ENCODE measurements around the gene KCNJ6.

KCNJ6 gene

DNA sequence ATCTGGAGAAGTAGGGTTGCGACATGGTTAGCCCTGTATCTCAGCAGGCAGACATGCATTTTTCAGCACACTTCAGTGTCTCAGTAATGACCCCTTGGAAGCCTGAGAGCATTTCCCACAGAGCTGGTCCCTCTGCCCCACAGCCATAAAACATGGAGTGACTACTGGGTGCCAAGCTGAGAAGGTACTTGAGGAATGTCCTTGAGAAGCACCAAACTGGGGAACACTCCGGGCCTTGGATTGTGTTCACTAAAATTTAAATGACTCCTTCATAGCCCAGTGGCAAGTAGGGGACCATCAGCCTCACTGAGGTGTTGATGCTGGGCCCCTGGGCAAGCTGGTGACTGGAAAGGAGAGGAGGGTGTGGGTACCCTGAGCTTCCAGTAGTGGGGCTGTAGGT, 54.7 kb downstream of the KCNJ6 start:
- DNase-seq = no peak

DNA sequence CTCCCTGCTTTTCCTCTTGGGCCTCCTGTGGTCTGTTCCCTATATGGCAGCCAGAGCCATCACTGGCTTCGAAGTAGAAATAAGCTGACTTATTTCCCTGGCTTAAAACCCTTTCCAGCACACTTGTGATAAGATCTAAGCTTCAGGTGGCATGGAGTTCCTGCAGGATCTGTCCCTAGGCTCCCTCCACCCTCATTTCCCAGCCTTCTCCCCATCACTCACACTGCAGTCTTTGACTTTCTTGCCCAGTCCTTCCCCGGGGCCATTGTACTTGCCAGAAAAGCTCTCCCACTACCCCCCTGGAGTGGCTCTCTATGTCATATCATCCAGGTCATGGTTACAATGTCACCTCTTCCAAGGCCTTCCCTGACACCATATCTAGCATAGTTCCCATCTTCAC, 55.8 kb downstream of the KCNJ6 start:
- no peak for DNase-seq

DNA sequence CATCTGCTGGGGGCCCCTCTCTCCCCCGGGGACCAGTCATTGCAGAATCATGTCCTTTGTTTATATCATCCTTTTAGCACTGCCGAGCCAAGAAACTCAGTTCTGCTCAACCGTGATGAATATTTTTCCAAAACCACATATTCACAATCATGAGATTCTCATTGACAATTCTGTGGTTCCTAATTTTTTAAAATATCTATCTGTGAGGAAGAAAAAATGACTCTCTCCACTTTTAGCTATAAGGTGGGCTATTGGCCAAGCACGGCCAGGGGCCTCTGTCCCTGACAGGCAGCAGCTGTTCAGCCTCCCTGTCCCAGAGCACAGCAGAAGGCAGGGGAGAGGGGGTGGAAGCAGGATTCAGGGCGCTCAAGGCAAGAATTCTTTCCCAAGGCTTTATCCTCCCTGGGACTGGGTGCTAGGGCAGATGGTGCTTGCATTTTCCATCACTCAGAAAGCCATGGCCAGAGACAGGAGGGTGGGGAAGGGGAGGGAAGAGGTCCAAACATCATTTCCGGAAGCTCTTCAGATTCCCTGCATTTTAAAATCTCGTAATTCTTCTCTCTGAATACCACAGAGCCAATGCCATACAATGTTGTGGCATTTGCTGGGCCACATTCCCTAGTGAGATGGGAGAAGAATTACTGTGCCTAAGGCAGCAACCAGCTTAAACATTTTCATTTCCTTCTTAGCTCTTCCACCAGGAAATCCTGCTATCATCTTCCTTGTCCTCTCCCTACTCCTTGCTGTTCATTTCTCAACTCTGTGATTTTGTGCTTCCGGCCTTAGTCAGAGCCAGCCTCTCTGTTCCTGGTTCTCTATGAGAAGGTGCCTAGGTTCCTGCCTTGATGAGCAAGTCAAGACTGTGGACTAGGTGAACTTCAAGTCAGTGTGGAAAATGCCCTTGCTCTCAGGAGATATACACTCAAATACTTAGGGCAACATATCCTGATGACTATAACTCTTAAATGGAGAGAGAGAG, 60.3 kb downstream of the KCNJ6 start:
- DNase-seq = no peak

DNA sequence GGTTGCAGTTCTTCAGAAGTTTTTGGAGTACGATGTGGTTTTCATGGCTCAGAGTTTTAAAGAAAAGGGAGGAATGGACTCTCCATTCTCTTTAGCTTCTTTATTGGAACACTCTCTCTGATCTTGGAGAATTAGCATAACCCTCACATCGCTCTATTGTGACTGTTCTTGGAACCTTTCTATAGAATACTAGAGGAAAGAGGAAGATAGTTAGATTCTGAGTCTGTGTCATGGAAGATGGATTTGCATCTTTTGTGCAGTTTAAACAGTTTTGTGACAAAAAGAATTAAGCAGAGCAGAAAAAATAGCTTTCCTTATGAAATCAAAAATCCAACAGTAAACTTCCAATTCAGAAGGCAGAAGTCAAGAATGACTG, 61.0 kb downstream of the KCNJ6 start:
- DNase-seq = no peak

DNA sequence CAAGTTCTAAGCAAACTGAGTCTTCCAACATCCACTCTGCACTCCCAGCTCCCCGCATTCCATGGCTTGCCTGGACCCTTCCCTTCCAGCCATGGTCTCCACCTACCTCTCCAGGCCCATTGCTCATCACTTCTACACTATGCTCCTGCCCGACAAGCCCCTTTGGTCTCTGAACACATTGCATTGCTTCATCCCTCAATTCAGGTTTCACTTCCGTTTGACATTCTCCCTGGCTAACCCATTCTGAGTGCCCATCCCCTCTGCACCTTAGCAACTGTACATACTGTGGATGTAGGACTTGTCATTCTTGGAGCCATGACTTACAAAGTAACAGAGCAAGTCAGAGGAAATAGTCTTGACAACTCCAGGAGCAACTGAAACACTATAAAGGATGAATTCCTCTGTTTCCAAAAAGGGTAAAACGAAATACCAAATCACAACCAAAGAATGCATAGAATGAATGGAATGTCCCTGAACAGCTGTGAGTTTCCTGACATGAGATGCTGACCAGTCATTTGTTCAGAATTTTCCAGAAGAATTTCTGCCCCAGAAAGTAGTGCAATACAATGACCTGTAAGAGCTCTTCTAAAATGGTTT, 66.7 kb downstream of the KCNJ6 start:
- DNase-seq = no peak

DNA sequence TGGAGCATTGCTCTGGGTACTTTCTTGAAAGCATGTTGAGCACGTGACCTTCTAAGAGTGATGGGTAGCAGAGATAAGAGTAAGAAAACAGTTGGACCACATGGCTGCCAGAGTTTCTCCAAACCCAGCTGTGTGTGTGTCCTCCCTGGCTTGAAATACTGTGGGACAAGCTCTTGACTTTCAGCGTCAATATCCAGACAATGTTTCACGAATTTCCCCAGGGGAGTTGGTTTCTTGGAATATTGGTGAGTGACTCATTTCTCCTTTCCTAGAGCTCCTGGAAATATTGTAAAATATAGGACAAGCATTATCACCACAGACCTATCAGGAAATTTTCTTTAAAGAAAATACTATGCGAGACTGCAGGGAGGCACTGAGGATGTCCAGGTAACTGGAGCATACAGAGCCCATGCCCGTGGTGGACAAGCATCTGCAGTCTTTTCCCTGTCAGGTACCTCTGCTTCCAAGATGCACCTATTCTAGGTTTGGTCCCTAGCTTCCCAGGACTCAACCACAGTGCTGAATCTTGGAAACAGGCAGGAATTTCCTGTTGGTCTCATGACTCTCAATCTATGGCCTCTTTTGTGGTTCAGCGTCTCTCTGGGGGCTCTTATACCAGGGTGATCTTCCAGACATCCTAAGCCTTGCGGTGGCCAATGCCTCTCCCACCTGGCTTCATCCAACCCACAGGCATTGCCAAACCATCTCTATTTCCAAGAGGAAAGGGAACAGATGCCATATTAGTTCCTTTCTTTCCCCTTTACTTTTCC, 67.4 kb downstream of the KCNJ6 start:
- DNase-seq = no peak

DNA sequence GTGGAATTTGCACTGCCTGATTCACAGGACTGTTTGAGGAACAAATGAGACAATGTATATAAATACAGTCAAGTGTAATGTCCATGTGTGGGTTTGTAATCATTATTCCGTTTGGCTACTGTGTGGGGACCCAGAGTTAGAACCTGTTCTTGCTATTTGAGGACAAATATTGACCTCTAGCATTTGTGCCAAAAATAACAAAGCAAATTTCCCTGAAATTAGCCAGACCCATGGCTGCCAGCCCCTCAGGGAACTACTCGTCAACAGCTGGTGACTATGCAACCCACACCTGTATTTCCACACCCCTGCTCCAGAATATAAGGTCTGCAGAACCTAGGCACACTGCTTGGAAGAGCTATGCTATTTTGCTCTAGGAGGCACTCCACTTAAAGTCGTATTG, 70.7 kb downstream of the KCNJ6 start:
- DNase-seq = no peak

DNA sequence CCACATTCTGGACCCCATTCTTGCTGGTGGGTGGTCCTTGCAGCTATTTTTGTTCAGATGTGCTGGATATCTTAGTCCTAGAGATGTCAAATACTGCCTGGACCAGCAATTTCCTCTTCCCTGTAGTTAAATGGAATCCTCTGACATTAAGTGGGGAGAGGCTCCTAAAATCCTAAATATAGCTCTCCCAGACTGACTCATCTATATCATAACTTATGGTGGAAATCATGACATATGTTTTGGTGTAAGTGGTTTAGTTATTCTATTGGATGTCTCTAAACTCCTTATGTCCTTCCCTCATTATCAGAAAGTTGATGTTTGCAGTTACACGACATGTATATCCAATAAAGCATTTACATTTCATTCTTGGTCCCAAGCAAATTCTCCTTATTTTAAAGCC, 73.1 kb downstream of the KCNJ6 start:
- no peak for DNase-seq

DNA sequence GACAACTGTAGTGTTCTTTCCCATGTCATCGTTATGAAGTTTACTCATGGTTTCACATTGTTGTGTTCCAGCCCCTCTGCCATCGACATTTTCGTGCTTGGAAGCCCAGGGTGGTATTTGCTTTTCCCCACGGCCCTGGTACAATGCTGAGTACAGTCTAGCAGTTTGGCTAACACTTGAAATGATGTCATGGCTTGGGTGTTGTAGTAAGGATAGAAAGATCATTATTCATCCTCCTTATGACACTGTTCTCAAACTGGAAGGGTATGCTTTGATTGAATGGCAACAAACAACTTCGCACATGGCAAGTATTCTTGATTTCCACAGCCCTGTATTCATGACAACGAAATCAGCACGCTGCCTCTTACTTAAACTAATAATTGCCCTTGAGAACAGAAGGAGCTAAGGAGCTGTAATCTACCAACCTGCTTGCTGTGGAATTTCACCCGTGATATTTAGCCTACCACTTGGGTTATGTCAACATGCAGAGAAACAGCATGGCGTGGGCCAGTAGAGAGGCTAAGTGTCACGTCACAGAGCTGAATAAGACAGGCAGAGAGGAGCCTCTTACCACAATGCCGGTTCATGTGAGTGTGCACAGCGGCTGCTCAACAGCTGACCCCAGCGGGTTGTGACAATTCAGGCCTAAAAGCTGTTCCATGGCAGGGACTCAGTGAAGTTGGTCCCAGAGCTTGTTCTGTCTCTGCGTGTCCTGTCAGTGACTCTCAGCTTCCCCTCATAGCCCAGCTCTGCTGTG, 73.9 kb downstream of the KCNJ6 start:
- DNase-seq = no peak

DNA sequence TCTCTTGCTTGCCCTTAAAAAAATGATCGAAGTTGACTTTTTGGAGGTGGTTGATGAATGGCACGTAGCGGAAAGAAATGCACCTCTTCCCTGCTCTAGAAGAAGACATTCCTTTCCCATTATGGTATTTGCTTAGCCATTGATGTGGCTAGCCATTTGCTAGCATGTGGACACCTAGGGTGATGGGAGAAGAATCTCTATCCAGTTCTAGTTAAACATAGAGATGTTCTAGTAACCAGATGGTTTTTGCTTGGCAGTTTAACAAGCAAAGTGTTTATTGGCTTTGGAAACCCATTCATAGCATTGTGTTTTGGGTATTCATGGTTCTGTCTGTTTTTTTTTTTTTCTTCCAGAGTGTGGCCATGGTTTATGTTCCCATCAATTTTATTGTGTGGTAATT, 78.9 kb downstream of the KCNJ6 start:
- DNase-seq = no peak

DNA sequence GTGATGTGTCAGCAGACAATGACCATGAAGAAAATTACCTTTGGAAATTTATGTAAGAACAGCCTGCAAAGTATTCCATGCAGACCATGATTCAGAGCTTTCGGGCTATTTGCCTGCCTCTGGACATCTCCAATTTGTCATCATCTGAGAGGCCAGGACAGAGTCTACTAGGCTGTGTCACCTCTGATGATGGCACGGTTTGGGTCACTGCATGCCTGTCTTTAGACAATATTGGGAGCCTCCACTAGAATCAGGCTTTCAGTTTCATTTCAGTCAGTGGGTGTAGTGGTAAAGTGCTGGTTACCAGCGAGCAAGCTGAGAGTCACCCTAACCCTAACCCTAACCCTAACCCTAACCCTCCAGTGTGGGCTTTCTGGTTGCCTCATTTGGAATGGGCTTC, 80.8 kb downstream of the KCNJ6 start:
- no peak for DNase-seq

DNA sequence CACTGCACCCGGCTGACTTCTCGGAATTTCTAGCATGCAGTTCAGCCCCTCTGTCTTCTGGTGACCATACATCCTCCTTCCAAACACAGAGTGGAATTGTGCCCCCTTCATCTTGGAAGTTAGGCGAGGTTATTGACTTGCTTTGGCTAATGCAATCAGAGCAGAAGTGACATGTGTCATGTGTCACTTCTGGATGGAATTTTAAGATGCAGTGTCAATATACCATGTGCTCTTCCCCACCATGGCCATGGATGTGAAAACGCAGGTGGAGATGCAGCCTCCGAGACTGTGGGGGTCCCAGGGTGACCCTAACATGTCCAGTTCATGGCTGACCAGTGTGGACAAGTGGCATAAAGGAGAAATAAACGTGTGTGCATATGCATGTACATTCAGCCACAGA, 83.0 kb downstream of the KCNJ6 start:
- DNase-seq = no peak

DNA sequence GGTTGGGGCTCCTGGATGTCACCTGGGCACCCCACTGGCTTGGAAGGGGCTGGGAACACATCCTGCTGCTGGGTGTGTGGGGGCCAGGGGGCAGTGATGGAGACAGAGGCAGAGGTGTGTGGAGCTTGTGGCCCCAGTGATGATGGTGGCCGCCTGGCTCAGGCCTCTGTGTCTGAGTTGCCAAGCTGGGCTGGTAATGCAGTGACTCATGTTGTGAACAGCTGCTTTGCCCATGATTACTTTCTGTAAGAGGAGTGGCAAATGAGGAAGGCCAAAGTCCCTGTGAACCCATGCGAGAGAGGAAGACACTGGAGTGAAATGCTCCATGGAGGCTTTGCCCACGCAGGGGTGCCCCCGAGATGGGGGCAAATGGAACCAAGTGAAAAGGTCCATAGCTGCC, 86.8 kb downstream of the KCNJ6 start:
- no peak for DNase-seq

DNA sequence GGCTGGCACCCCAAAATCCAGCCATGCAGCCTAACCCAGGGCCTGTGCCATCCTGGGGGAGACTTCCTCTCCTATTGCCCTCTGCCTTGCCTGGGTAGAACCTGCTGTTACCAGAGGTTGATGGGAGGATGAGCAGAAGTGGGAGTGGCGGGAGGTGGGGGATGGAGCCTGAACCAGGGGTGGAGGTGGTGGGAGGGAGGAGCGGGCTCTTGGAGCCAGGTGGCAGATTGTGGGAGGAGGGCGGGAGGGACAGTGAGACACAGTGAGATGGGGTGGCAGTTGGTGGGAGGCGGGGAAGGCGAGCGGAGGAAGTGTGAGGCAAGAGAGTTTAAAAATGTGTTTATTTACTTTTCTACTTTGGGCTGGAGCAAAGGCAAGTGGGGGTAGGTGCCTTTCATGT, 87.3 kb downstream of the KCNJ6 start:
- no peak for DNase-seq

DNA sequence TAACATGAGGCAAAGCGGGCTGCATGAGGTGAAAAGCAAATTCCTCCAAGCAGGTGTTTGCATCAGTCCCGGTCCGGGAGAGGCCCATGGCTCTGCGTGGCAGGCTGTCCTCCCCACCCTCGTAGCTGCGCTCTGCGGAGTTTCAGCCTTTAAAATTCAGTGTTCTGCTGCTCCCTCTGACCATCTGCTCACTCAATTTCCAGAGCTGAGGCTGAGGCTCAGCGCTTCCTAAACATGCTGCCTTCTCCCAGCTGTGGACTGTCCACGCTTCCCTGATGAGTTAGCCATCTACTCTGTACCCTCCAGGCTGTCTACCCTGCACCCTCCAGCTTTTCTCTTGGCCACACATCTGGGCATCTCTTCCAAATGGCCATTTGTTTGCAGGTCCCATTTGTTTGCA, 87.7 kb downstream of the KCNJ6 start:
- DNase-seq = no peak

DNA sequence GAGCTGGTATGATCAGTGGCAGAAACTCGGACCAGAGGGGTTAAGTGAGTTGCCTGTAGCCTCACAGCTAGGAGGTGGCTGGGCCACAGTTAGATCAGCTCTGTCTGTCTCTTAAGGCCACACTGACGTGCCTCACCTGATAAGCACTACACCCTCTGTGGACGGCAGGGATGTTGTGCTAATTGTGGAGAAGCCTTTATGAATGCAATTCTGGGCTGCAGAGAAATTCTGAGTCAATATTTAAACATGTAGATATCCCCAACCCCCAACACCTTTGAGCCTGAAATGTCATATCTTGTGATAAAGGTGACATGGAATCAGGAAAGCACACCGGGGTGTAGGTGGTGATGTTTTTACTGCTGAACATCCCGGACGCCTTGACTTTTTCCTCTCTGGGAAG, 88.3 kb downstream of the KCNJ6 start:
- DNase-seq = no peak

DNA sequence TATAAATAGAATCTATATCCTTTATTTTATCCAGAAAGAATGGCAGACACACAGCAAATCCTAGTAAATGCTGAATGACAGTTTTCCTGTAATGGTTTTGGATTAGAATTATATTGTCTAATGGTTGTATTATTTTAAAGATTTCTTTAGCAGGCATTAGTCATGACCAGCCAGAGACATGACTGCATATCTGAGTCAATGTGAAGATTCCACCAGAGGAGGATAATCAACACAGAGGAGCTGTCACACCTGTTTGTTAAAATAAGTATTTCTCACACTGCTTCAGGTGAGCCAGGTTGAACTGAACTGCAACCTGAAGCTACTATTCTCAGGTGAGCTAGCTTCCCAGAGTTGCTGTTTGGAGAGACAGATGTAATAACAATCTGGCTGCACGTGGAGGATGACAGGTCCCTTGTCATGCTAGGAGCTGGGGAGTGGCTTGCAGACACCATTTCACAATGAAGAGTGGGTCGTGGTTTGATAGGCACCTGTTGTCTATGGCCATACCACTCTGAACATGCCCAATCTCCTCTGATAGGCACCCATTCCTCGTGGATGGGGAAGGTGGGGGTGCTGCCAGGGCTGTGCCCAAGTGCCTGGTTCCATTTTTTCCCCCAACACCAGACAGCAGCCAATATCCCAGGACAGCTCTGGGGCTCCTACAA, 94.3 kb downstream of the KCNJ6 start:
- no peak for DNase-seq

DNA sequence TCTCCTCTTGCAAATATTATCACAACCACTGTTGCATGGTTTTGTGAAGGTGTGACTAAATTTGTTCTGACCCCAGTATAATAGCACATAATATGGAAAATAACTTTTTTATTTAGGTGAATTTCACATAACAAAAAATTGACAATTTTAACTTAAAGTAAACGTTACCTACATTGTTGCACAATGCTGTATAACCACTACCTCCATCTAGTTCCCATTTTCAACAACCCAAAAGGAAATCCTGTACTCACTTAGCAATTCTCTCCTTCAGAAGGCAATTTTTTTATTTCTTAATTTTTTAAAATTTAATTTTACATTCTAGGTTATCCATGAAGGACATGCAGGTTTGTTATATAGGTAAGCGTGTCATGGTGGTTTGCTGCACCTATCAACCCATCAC, 95.2 kb downstream of the KCNJ6 start:
- DNase-seq = no peak

DNA sequence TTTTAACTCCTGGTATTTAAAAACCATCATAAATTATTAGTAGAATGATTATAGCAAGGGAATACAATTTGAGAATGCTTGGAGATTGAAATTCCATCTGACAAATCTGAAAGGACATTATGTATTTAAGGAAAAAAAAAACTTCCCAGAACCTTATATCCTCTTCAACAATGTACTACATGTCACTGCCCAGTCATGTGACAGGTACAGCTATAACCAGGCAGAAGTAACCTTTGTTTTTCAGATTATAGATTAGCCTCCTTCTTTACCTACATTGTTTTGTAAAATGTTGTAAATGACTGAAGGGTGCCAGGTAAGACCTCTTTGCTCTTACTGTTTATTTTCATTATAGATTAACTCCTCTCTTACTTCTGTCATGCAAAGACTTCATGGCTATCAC, 96.9 kb downstream of the KCNJ6 start:
- DNase-seq = no peak

DNA sequence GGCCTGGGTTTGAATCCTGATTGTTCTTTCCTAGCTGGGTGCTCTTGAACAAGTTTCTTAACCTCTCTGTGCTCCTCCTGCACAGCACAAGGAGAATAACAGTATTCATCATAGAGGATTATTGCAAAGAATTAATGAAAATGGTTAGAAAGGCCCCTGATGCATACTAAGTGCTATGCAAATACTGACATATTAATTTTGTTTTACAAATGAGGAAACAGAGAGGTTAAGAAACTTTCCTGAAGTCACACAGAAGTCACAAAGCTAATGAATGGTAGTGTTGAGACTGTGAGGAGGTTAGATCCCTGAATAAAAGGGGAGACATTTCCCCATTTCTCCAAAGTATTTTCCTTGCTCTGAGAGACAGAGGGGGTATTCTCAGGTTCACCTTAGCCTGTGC, 99.0 kb downstream of the KCNJ6 start:
- no peak for DNase-seq

DNA sequence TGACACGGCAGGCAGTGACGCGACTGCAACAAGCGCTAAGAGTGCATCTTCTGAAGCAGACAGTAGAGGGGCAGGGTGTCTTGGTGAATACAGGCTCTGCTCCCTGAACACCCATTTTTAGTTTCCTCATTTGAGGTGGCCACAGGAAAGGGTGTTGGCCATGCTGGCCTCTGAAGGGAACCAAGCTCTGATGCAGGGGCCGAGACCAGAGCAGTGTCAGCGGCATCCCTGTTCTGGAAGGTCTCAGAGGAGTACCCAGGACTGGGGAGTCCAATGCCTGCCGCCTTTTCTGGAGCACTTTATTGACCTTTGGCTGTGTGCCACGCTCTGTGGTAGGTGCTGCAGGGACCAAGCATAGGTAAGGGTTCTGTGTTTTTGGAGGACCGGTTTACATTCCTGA, 100.4 kb downstream of the KCNJ6 start:
- DNase-seq = no peak

DNA sequence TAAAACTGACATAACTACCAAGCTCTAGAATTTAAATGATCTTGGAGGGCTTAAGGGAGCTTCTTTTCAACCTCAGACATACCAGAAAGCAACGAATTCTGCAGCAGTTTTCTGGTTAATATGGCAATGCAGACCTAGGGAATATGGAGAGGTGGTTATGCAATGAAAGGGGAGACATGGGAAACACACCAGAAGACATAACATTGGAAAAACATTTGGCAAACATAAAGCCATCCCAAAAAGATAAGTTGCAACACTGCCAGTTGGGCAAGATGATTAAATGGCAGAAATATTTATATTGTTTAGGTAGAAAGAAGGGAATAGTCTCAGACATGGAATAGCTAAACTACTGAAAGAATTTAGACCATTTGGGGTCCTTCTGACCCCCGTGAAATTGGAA, 104.5 kb downstream of the KCNJ6 start:
- DNase-seq = no peak

DNA sequence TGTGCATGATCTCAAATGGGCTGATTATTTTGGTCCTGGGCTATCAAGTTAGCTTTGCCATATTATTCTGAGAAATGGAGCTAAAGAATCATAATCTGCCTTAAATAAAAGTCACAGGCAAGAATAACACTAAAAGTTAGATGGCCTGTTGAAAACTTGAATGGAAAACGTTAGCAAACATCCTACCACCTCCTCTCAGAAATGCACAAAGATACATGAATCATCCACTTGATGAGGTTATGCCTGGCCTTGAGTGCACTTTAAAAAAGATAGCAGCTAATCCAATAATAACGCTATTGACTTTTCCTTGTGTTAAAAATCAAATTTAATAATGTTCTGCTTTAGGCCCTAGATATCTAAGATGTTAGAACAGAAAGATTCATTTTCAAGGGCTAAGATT, 108.0 kb downstream of the KCNJ6 start:
- no peak for DNase-seq
